Thymus (tissue), 11 donors: ENCODE data around the gene MYH10. TPM values are rescaled to one million over a fixed set of nuclear protein-coding genes. Genes with fewer than 3 reads are reported as not detected.

Experiments used
- DNase-seq, 9 donors: peaks; one replicate each; pipeline ENCODE4 v3.0.0-alpha.2; 2013; ENCODE audit warnings: low spot score in 9 of 9, low read depth in 6 of 9, missing footprints in 1 of 9
- H3K27ac ChIP-seq, 2 donors: one replicate each; pipeline ENCODE4 v1.5.1; 2013; ENCODE audit warnings: control low read depth in 1 of 2, low read depth in 1 of 2, low read length in 1 of 2, mild to moderate bottlenecking in 1 of 2, moderate library complexity in 1 of 2
- H3K27me3 ChIP-seq, 2 donors: one replicate each; pipeline ENCODE4 v1.5.1; 2013; ENCODE audit warnings: low read length in 1 of 2; ENCODE audit not compliant: control insufficient read depth in 2 of 2, insufficient read depth in 1 of 2
- H3K36me3 ChIP-seq, 2 donors: one replicate each; pipeline ENCODE4 v1.5.1; 2013; ENCODE audit warnings: low read length in 1 of 2, mild to moderate bottlenecking in 1 of 2, moderate library complexity in 1 of 2; ENCODE audit not compliant: control insufficient read depth in 2 of 2, insufficient read depth in 2 of 2
- H3K4me1 ChIP-seq, 2 donors: one replicate each; pipeline ENCODE4 v1.5.1; 2013; ENCODE audit warnings: low read length in 2 of 2; ENCODE audit not compliant: control insufficient read depth in 2 of 2, insufficient read depth in 2 of 2
- H3K4me3 ChIP-seq, 2 donors: one replicate each; pipeline ENCODE4 v1.5.1; 2013; ENCODE audit warnings: low read length in 2 of 2, control low read depth in 1 of 2, mild to moderate bottlenecking in 1 of 2
- H3K9me3 ChIP-seq, 2 donors: one replicate each; pipeline ENCODE4 v1.5.1; 2013; ENCODE audit warnings: low read length in 1 of 2, mild to moderate bottlenecking in 1 of 2; ENCODE audit not compliant: control insufficient read depth in 2 of 2, insufficient read depth in 1 of 2
- WGBS: extraction: QIAGEN DNeasy Blood & Tissue Kit; methylation state at CpG from one replicate; pipeline ENCODE4 v1.1.7; 2013; 5-methylcytosine and 5-hydroxymethylcytosine counted together
- polyA plus RNA-seq: library from polyadenylated mRNA; stranded (reverse); fragments of 200-250 nt; gene quantifications from one replicate; pipeline ENCODE4 v1.2.3, GENCODE V29; 2013
- total RNA-seq: library from RNA; stranded (reverse); fragments of 120-200 nt; gene quantifications from one replicate; pipeline ENCODE4 v1.2.4, GENCODE V29; 2013
- donor health status: healthy.

The MYH10 gene
- total and polyA plus RNA-seq, 2 donors, result 4.2 to 13.2 TPM

DNA sequence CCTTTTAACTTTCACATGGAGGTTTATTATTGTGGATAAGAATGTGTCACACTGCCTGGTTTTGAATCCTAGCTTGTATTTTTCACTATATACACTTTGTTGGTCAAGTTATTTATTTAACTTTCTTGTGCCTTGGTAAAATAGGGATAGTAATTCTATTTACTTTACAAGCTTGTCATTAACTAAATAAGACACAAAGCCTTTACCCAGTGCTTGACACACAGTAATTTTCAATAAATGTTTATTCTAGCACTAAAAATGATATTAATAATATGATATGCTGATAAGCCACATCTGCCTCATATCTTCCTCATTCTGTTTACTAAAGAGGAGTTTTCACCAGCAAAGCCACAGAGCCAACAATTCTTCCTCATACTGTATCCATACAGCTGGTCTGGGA lies 27.8 kb downstream of the MYH10 start:
- DNase-seq, result no peak
- H3K9me3 ChIP-seq, result no peaks in the 10 kb centered on the region
- no peaks in the 10 kb centered on the region for H3K27me3 ChIP-seq
- no peak overlapping the region for H3K27ac ChIP-seq
- H3K4me1 ChIP-seq, result no peaks in the 10 kb centered on the region
- H3K36me3 ChIP-seq, result no peaks in the 10 kb centered on the region
- H3K4me3 ChIP-seq, result no peak overlapping the region

- no peak for DNase-seq
- no peaks in the 10 kb centered on the region for H3K9me3 ChIP-seq
- no peak overlapping the region for H3K27ac ChIP-seq
- no peak overlapping the region for H3K4me3 ChIP-seq
- no peaks in the 10 kb centered on the region for H3K27me3 ChIP-seq
- 95% methylated on average over 1 of the region's 1 CpG for whole genome bisulfite sequencing
- no peaks in the 10 kb centered on the region for H3K36me3 ChIP-seq
- no peaks in the 10 kb centered on the region for H3K4me1 ChIP-seq
Observed at GRCh38 chr17:8599351-8600011, 31.0 kb downstream of the MYH10 start.

- Histone ChIP-seq H3K4me3 (no peak overlapping the region), H3K4me1 (no peaks in the 10 kb centered on the region), H3K27ac (no peak overlapping the region), H3K36me3 (no peaks in the 10 kb centered on the region), H3K27me3 (no peaks in the 10 kb centered on the region), H3K9me3 (no peaks in the 10 kb centered on the region)
- 95% methylated on average over 1 of the region's 1 CpG for WGBS
- DNase-seq, result no peak
Observed at GRCh38 chr17:8598913-8599312, 31.6 kb downstream of the MYH10 start.

- Histone ChIP-seq H3K27me3 (no peaks in the 10 kb centered on the region), H3K4me3 (no peak overlapping the region), H3K9me3 (no peaks in the 10 kb centered on the region), H3K4me1 (no peaks in the 10 kb centered on the region), H3K27ac (no peak overlapping the region), H3K36me3 (no peaks in the 10 kb centered on the region)
- WGBS, result 99% methylated on average over 1 of the region's 1 CpG
- no peak for DNase-seq
Observed at GRCh38 chr17:8593830-8594229, 36.7 kb downstream of the MYH10 start.

- no peak overlapping the region for H3K4me3 ChIP-seq
- no peaks in the 10 kb centered on the region for H3K4me1 ChIP-seq
- no peaks in the 10 kb centered on the region for H3K27me3 ChIP-seq
- no peak for DNase-seq
- no peaks in the 10 kb centered on the region for H3K9me3 ChIP-seq
- H3K27ac ChIP-seq, result no peak overlapping the region
- no peaks in the 10 kb centered on the region for H3K36me3 ChIP-seq
- WGBS, result 97% methylated on average over 2 of the region's 2 CpGs
Observed at GRCh38 chr17:8593276-8593675, 37.2 kb downstream of the MYH10 start.

GRCh38 chr17:8588877-8589554 lies 41.5 kb downstream of the MYH10 start:
- Histone ChIP-seq H3K27me3 (no peaks in the 10 kb centered on the region), H3K4me1 (no peaks in the 10 kb centered on the region), H3K36me3 (peaks cover 0 to 5% of the 10 kb centered on the region in 2 donors), H3K4me3 (no peak overlapping the region), H3K9me3 (no peaks in the 10 kb centered on the region), H3K27ac (no peak overlapping the region)
- no peak for DNase-seq
- 83% methylated on average over 8 of the region's 8 CpGs for WGBS

- Histone ChIP-seq H3K4me3 (no peak overlapping the region), H3K27me3 (no peaks in the 10 kb centered on the region), H3K36me3 (peaks cover 0 to 5% of the 10 kb centered on the region in 2 donors), H3K4me1 (no peaks in the 10 kb centered on the region), H3K9me3 (no peaks in the 10 kb centered on the region), H3K27ac (no peak overlapping the region)
- DNase-seq, result no peak
- WGBS, result 92% methylated on average over 4 of the region's 4 CpGs
Observed at GRCh38 chr17:8586766-8587165, 43.8 kb downstream of the MYH10 start.

- H3K4me1 ChIP-seq, result no peaks in the 10 kb centered on the region
- no peak overlapping the region for H3K27ac ChIP-seq
- no peaks in the 10 kb centered on the region for H3K9me3 ChIP-seq
- no peak overlapping the region for H3K4me3 ChIP-seq
- H3K36me3 ChIP-seq, result peaks cover 0 to 5% of the 10 kb centered on the region in 2 donors
- WGBS, result 94% methylated on average over 1 of the region's 1 CpG
- H3K27me3 ChIP-seq, result no peaks in the 10 kb centered on the region
- DNase-seq, result no peak
Observed at GRCh38 chr17:8585911-8586310, 44.6 kb downstream of the MYH10 start.

GRCh38 chr17:8583954-8584353 lies 46.6 kb downstream of the MYH10 start:
- Histone ChIP-seq H3K27ac (no peak overlapping the region), H3K27me3 (no peaks in the 10 kb centered on the region), H3K4me1 (no peaks in the 10 kb centered on the region), H3K4me3 (no peak overlapping the region), H3K9me3 (no peaks in the 10 kb centered on the region), H3K36me3 (peaks cover 0 to 5% of the 10 kb centered on the region in 2 donors)
- WGBS, result 95% methylated on average over 2 of the region's 2 CpGs
- no peak for DNase-seq
